Measurements from ENCODE around the gene APBB2.
"Not testable (repeated sequence)": the region's sequence is repeated elsewhere in the genome, so short reads cannot be mapped to it uniquely, and the experiment has no call there.

Gene APBB2

DNA sequence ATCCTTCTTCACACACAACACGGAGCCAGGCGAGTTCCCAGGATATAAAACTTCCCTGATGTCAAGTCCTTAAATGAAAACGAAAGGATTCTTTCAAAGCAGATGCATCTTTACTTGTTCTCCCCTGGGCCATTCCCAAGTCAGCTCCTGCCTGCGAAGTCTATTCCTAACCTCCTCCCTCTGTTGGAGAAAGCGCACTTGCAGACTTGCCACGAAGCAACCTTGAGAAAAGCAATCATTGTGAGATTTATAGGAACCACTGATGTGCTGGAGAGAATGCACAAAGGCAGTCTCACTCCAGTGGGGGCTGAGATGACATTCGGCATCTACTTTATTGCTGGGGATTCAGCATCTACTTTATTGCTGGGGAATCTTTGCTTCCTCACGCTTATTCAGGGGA, 308.9 kb downstream of the APBB2 start:
- TF ChIP-seq, protein P1, sequence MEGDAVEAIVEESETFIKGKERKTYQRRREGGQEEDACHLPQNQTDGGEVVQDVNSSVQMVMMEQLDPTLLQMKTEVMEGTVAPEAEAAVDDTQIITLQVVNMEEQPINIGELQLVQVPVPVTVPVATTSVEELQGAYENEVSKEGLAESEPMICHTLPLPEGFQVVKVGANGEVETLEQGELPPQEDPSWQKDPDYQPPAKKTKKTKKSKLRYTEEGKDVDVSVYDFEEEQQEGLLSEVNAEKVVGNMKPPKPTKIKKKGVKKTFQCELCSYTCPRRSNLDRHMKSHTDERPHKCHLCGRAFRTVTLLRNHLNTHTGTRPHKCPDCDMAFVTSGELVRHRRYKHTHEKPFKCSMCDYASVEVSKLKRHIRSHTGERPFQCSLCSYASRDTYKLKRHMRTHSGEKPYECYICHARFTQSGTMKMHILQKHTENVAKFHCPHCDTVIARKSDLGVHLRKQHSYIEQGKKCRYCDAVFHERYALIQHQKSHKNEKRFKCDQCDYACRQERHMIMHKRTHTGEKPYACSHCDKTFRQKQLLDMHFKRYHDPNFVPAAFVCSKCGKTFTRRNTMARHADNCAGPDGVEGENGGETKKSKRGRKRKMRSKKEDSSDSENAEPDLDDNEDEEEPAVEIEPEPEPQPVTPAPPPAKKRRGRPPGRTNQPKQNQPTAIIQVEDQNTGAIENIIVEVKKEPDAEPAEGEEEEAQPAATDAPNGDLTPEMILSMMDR (IDR thresholded peaks at IDR 0.05; ENCODE audit: borderline replicate concordance, control extremely low read depth, extremely low read depth, insufficient read depth, missing control alignments), result no peak
- in situ Hi-C loops (cut with MboI; ENCODE audit: low sequenced_read_pairs, unreplicated experiment), result no loop called here
- no peak for DNase-seq (ENCODE audit: low spot score)

DNA sequence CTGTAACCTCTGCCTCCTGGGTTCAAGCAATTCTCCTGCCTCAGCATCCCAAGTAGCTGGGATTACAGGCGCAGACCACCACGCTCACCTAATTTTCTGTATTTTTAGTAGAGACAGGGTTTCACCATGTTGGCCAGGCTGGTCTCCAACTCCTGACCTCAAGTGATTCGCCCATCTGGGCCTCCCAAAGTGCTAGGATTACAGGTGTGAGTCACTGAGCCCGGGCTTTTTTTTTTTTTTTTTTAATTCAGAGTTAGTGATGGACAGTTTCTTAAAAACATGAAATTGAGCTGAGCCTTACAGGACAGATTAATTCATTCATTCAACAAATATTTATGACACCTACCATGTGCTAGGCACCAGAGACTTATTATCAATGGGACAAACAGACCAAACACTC, 313.8 kb downstream of the APBB2 start:
- DNase-seq (ENCODE audit: low spot score); in situ Hi-C loops (cut with MboI; ENCODE audit: low sequenced_read_pairs, unreplicated experiment): not testable (repeated sequence)

DNA sequence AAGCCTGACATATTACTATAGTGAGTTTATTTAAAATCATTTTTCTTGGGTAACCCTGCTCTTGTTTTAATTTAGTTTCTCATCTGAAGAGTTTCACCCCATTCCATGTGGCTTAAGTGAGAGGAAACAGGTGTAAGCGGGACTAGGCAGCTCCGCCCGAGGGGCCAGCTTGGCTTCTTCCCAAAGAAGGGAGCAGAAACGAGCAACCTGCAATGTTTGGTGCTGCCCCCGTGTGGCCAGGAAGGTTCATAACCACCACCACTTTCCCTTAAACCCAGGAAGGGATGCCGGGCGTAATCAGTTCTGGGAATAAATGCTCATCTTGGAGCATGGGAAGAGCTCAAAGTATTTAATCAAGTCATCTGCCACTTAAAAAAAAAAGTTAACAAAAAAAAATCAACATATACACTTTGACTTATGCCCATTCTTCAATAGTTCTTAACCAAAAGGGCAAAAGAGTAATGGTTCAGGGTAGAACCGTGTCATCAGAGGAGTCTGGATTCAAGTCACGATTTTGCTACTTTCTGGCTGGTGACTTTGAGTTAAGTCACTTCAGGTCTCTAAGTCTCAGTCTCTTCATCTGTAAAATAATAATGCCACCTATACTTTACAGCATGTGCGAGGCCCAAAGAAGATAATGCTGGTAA, 316.7 kb downstream of the APBB2 start:
- TF ChIP-seq, protein P1 (IDR thresholded peaks at IDR 0.05; ENCODE audit: borderline replicate concordance, control extremely low read depth, extremely low read depth, insufficient read depth, missing control alignments), result peak; percentile 75
- DNase-seq (ENCODE audit: low spot score), result peak; percentile 80
- in situ Hi-C loops (cut with MboI; ENCODE audit: low sequenced_read_pairs, unreplicated experiment), result loop anchor here (10.0 kb wide), 1 partner anchor 163 kb away; no protein-coding TSS in a partner anchor

DNA sequence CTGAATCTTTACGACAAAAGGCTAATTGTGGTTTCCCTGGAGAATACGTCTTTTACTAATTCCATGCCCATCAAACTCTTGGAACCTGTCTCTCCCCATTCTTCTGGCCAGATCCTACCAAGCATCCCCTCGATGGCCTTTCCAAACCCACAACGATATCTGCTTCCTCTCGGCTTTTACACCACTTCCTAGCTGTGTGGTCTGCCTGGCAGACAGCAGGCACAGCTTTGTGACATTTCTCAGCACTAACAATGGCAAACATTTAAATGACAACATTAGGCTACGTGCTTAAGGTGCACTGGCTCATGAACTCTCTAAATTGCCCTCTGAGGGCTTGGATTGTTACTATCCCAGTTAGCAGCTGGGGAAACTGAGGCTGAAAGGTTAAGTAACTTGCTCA, 323.6 kb downstream of the APBB2 start:
- no peak for DNase-seq (ENCODE audit: low spot score)
- TF ChIP-seq, protein P1 (IDR thresholded peaks at IDR 0.05; ENCODE audit: borderline replicate concordance, control extremely low read depth, extremely low read depth, insufficient read depth, missing control alignments), result no peak
- in situ Hi-C loops (cut with MboI; ENCODE audit: low sequenced_read_pairs, unreplicated experiment), result loop anchor here (10.0 kb wide), 1 partner anchor 156 kb away; no protein-coding TSS in a partner anchor

DNA sequence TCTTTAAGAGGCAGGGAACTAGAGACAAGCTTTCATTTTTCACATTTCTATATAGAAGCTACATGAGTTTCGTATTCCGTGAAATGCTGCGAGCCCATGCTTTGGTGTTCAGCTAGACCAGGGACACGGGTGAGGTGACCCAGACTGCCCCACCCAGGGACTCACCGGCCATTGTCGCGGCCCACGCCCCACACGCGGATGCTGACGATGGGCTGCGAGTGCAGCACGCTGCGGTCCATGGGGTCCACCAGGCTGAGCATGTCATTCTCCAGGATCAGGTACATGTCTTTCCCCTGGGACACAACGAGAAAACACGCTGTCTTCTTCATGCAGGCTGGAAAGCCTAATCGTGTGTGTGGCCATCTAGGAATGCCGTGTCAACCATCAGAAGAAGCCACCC, 324.1 kb downstream of the APBB2 start:
- in situ Hi-C loops (cut with MboI; ENCODE audit: low sequenced_read_pairs, unreplicated experiment), result loop anchor here (10.0 kb wide), 1 partner anchor 155 kb away; no protein-coding TSS in a partner anchor
- TF ChIP-seq, protein P1 (IDR thresholded peaks at IDR 0.05; ENCODE audit: borderline replicate concordance, control extremely low read depth, extremely low read depth, insufficient read depth, missing control alignments), result no peak
- no peak for DNase-seq (ENCODE audit: low spot score)

DNA sequence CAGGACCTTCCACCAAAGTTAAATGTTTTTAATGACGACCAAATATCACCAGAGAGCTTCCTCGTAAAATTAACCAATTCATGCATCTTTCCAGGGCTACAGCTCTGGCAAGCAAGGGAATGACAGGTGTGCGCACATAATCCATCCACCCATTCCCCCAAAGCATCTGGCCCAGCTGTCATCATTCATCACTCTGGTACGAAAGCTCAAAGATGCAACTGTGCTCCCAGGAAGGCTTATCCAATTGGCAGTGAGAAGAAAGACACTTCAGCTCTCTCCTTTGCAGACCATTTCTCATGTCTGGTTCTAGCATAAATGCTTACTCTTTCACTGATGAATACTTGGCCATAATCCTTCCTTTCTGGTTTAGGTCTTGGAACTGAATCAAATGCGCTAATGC, 325.4 kb downstream of the APBB2 start:
- TF ChIP-seq, protein P1 (IDR thresholded peaks at IDR 0.05; ENCODE audit: borderline replicate concordance, control extremely low read depth, extremely low read depth, insufficient read depth, missing control alignments), result no peak
- DNase-seq (ENCODE audit: low spot score), result no peak
- in situ Hi-C loops (cut with MboI; ENCODE audit: low sequenced_read_pairs, unreplicated experiment), result no loop called here

DNA sequence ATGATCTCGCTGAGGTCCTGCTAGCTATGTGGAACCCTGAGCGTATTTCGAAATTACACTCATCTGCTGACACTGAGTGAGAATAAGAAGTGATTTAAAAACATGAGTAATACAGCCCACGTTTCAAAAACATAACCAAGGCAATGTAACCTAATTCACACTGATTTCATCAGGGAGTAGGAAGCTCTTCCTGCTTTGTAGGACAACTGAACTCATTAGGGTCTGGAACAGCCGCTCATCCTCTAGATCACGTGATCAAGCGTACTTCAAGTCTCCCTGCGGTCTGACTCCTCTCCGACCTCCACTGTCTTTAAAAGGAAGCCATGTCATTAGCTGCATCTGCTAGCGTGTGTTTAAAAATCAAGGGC, 326.6 kb downstream of the APBB2 start:
- TF ChIP-seq, protein P1 (IDR thresholded peaks at IDR 0.05; ENCODE audit: borderline replicate concordance, control extremely low read depth, extremely low read depth, insufficient read depth, missing control alignments), result no peak
- in situ Hi-C loops (cut with MboI; ENCODE audit: low sequenced_read_pairs, unreplicated experiment), result no loop called here
- no peak for DNase-seq (ENCODE audit: low spot score)

All from GM13976 (cell line).